ENCODE results near the gene ACMSD.
"Not testable (repeated sequence)": the region's sequence is repeated elsewhere in the genome, so short reads cannot be mapped to it uniquely, and the experiment has no call there.

ACMSD gene

DNA sequence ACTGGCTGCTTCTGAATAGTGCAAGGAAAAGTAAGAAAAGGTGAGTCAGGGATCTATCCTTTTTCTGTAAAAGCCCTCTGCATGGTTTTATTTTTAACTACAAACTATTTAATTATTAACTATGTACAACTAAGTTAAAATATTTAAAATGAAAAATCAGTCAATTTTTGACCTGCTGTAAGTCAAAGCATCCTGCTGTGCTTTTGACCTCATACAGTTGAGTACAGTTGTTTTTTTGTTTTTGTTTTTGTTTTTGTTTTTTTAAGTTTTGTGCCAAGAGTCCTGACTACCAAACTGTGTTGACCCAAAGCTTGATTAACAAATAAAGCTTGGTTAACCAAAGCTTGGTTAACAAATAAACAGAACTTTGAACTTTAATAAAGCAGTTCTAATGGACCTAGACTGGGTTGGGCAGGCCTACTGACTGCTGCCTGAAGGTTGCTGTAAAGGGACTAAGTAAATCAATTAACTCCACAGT lies at the start of gene ACMSD:
Gene ACMSD, plus strand, starts transcription at position 474 of the 478 bp plus-strand sequence. CDS start 67 bp downstream, outside the sequence.
- DNase-seq: no peak

- DNase-seq: no peak
Measured at GRCh38 chr2:134790487-134790886, 47.9 kb upstream of the ACMSD start.

DNA sequence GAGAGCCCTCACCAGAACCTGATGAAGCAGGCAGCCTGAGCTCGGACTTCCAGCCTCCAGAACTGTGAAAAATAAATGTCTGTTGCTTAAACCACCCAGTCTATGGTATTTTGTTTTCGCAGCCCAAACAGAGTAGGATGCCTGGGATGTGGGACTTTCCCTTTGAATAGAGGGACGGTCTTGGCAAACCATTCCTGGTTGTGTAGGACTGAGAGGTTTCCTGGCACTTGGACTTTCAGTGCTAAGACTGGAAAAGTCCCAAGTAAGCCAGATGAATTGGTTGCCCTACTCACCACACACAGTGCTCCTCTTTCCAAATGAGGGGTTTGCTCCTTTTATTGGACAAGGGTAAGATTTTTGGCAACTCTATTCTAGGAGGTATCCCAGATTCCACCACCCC lies 46.8 kb upstream of the ACMSD start:
- DNase-seq: no peak

DNA sequence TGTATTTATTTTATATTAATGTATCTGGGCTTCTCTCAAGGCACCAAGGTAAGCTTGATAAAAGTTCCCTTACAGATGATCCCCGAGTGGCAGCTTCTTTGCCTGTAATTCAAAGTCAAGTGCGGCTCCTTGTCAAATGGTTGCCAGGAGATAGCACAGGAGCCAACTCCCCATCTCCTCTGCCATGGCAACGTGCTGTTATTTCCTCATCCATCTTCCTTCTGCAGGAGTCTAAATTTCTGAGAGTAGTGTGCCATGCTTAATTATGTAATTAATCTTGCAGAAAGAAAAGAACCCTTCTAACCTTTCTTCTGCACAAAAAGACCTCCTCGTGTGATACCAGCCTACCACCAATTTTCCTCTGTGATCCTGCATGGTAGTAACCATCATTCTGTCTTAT lies 46.2 kb upstream of the ACMSD start:
- no peak for DNase-seq

GRCh38 chr2:134795765-134796164 lies 42.7 kb upstream of the ACMSD start:
- no peak for DNase-seq

- DNase-seq: no peak
Measured at GRCh38 chr2:134796373-134796772, 42.0 kb upstream of the ACMSD start.

DNA sequence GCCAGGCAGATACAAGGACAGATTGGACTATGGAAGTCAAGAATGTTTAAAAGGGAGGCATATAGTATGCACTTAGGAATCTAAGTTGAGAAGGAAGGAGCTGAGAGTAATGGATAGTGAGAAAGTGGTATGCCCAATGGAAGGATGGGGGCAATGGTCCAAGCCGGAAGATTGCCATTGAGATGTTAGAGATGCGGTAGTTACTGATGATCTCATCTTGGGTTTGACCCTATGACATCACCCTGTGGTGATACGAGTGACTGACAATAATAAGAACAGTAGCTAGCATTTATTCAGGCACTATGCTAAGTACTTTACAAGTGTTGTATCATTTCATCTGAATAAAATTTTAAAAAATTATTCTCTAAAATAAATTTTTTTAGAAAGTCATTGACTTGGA lies 38.5 kb upstream of the ACMSD start:
- DNase-seq: no peak

DNA sequence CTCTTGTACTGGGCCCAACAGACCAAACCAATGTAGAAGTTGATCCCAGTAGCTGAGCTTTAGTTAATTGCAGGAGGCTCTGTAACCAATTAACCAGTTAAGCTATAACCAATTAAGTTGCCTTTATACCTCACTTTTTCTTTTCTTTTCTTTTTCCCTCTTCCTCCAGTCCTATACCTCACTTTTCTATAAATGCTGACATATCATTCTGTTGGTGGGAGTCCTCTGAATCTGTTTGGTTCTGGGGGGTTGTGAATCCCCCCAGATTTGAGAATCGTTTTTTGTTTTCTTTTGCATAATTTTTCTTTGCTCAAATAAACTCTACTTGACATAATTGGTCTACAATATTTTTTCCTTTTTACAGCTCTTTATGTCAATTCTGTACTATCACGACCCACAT lies 38.1 kb upstream of the ACMSD start:
- DNase-seq: no peak

DNA sequence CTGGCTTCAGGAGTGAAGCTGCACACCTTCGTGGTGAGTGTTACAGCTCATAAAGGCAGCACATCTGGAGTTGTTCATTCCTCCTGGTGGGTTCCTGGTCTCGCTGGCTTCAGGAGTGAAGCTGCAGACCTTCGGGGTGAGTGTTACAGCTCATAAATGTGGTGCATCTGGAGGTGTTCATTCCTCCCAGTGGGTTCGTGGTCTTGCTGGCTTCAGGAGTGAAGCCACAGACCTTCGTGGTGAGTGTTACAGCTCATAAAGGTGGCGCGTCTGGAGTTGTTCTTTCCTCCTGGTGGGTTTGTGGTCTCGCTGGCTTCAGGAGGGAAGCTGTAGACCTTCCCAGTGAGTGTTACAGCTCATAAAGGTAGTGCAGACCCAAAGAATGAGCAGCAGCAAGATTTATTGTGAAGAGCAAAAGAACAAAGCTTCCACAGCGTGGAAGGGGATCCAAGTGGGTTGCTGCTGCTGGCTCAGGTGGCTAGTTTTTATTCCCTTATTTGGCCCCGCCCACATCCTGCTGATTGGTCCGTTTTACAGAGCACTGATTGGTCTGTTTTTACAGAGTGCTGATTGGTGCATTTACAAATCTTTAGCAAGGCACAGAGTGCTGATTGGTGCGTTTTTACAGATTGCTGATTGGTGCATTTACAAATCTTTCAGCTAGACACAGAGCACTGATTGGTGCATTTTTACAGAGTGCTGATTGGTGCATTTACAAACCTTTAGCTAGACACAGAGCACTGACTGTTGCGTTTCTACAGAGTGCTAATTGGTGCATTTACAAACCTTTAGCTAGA lies 34.6 kb upstream of the ACMSD start:
- not testable (repeated sequence) for DNase-seq

DNA sequence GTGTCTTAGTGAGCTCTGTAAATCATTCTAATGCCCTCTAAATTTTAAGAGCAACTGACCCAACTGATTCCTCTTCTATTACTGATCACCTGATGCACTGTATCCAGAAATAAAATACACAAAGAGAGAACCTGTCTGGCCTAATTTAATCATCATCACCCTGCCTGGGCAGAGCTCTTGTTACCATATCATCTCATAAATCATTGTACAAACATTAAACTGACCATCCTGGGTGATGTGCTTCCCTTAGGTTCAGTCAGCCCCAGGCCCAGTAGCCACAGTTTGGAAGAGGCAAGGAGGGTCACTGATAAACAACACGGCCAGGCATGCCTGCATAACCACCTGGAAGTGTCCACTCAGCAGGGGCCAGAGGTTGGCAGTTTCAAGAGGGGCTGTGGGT lies 22.7 kb upstream of the ACMSD start:
- no peak for DNase-seq

GRCh38 chr2:134818321-134818720 lies 20.1 kb upstream of the ACMSD start:
- DNase-seq: peak; percentile 21

- DNase-seq: peak; percentile 65
Measured at GRCh38 chr2:134819334-134819733, 19.1 kb upstream of the ACMSD start.

GRCh38 chr2:134823431-134823830 lies 15.0 kb upstream of the ACMSD start:
- no peak for DNase-seq

DNA sequence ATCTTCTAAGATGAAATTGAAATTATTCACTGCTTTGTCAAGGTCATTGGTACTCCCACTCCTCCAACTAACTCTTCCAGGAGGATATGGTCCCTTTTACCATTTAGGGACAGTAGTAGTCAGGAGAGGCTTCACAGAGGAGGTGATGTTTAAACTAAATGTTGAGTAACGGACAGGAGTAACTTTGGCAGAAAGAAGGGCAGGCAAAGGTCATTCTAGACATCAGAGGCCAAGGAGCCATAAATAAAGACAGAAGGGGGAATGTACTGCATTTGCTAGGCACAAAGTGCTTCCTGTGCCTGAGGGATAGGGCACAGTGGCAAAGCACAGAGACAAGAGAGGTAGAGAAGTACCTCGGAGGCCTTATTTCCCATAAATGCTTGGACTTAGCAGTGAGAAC lies 14.6 kb upstream of the ACMSD start:
- DNase-seq: no peak

DNA sequence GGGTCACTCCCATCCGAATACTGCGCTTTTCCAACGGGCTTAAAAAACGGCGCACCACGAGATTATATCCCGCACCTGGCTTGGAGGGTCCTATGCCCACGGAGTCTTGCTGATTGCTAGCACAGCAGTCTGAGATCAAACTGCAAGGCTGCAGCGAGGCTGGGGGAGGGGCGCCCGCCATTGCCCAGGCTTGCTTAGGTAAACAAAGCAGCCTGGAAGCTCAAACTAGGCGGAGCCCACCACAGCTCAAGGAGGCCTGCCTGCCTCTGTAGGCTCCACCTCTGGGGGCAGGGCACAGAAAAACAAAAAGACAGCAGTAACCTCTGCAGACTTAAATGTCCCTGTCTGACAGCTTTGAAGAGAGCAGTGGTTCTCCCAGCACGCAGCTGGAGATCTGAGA lies 12.7 kb upstream of the ACMSD start:
- DNase-seq: not testable (repeated sequence)

DNA sequence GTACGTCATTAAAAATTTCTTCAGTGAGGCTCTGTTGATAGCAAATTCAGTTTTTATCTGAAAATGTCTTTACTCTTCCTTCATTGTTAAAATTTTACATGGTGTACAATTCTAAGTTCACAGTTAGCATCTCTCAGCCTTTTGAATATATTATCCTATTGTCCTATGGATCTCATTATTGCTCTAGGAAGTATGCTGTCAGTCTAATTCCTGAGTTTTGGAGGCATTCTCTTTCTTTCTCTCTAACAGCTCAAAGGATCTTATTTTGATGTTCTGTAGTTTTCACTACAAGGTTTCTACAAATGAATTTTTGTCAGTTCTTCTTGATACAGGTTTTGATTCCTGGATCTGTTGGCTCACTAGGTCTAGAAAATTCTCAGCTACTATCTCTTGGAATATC lies 2.9 kb upstream of the ACMSD start:
- DNase-seq: no peak

- peak; percentile 90 for DNase-seq
Measured at GRCh38 chr2:134836986-134837385, 1.4 kb upstream of the ACMSD start.

DNA sequence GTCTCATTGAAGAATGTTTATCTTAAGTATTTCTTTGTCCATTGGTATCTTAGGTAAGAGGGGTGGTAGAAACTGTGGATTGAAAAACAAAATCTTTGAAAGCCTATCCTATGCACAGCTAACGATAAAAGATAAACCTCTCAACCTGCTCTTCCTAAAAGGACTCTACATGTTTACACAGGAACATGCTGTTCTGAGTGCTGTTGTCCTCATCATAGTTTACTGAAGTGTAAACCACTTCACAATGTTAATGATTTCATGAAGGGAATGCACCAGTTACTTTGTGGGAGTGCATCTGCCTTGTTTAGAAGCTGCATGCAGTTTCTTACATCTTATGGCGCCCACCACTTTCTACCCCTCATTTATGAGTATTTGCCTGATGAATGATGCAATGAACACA lies 1.2 kb downstream of the ACMSD start:
- DNase-seq: no peak

GRCh38 chr2:134842930-134843490 lies 4.6 kb downstream of the ACMSD start:
- no peak for DNase-seq

DNA sequence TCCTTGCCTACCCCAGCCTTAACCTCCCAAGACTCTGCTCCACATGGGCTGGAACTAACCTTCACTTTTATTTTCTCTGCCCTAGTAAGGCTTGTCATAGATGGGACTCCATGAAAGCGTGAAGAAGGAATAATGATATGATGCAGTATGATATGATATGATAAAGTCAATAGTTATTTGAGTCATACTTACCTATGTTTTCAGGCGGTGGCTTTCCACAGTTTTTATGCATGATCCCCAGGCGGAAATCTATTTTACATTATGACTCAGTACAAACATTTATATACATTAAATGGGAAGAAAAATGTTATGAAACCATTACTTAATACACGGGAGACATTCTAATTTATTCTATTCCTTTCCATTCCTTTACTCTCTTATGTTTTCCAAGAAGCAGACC lies 5.6 kb downstream of the ACMSD start:
- no peak for DNase-seq

GRCh38 chr2:134845028-134845427 lies 6.6 kb downstream of the ACMSD start:
- no peak for DNase-seq

DNA sequence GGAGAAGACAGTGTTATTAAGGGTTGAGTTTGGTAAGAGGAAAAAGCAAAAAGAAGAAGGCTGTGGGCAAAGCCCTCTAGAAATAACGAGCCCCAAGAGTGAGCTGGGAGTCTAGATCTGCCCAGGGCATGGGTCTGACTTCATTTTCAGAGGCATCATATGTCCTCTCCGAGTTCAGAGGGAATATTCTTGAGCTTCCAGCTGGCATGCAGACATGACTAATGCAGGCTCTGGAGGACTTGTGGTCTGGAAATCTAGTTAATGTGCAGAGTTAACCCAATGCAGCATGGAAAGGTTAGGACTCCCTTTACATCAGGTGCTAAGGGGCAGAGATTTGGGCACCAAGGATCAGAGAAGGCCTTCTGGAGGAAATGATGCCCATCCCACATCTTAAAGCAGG lies 7.3 kb downstream of the ACMSD start:
- peak; percentile 72 for DNase-seq

- DNase-seq: no peak
Measured at GRCh38 chr2:134846213-134846612, 7.8 kb downstream of the ACMSD start.

- DNase-seq: not testable (repeated sequence)
Measured at GRCh38 chr2:134847582-134847981, 9.2 kb downstream of the ACMSD start.

- no peak for DNase-seq
Measured at GRCh38 chr2:134852518-134852917, 14.1 kb downstream of the ACMSD start.

Measured in EL (cell line).